HG03196 (cell line): ENCODE measurements around the gene TMEM245.
"Not testable (repeated sequence)": the region's sequence is repeated elsewhere in the genome, so short reads cannot be mapped to it uniquely, and the experiment has no call there.

Source experiments
- ATAC-seq: cut with Tn5 transposase; IDR thresholded peaks from one replicate; pipeline ENCODE4 v1.9.1; 2021; ENCODE audit not compliant: unreplicated experiment

The TMEM245 gene

DNA sequence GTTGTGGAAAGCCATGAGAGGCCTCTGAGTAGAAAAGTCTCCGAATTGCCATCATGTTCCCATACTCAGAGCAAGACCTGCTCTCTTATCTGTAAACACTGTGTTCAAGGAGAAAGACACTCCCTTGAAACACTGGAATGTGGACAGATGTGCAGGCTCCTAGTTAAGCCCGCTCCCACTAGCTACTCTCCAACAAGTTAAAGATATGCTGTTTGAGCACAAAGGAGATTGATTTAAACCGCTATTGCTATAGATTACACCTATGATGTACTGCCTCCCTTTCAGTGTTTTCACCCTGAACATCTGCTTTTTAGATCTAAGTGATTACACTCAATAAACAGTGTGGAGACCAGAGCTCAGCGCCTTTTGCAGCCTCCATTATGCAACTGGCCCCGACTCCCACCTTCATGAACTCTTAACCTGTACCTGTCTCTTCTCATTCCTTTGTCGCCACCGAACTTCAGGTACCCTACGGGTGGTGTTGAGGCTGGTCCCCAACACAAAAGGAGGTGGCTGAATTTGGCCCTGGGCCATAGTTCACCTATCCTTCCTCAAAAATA, 47.5 kb downstream of the TMEM245 start:
- no peak for ATAC-seq

DNA sequence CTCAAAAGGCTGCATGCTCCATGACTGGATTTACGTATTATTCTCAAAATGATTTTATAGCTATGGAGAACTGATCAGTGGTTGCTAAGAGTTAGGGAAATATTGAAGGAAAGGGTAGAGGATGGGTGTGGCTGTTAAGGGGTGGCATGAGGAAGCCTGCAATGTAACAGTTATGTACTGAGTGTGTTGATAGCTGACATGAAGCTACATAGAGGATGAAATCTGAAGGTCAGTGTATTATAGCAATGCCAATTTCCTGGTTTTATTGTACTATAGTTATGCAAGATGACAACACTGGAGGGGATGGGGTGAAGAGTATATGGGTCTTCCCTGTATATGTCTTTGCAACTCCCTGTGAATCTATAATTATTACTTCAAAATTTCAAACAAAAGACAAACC, 51.0 kb downstream of the TMEM245 start:
- no peak for ATAC-seq

DNA sequence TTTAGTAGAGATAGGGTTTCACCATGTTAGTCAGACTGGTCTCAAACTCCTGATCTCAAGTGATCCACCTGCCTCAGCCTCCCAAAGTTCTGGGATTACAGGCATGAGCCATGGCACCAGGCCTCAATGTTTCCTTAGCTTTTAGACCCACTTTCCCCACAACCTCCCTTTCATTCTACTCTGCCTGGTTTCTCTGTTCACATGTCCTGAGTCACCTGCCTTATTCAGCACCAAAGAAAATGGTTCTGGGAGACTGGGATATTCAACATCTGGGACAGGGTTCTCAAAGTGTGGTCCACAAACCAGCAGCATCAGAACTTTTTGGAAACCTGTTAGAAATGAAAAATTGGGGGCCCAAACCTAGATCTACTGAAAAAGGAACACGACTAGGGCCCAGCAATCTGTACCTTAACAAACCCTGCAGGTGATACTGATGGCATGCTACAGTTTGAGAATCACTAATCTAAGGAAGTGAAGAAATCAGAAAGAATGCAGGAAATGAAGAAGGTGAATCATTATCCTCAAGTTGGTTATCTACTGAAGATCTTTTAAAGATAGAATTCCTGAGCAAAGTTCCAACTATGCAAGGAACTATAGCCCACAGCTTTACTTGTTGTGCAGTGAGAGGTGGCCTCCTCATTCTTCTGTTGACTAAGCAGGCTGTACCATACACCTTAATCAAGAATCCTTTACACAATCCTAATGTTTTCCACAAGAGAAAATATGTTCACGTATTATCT, 54.6 kb downstream of the TMEM245 start:
- no peak for ATAC-seq

DNA sequence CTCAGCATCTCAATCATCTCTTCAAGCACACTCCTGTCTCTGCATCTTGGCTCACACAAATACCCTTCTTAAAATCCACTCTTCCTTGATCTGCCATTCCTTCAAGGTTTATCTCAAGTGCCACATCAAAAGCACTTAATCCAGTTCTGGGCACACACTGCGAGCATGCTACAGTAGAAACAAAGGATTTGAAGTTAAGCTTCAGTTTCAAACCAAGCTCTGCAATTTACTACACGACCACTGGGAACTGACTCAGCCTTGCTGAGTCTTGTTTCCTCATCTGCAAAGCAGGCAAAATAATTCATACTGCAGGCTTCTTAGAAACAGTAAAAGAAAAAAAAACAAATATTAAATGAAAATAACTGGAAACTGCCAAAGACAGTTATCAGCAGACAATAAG, 56.0 kb downstream of the TMEM245 start:
- no peak for ATAC-seq

DNA sequence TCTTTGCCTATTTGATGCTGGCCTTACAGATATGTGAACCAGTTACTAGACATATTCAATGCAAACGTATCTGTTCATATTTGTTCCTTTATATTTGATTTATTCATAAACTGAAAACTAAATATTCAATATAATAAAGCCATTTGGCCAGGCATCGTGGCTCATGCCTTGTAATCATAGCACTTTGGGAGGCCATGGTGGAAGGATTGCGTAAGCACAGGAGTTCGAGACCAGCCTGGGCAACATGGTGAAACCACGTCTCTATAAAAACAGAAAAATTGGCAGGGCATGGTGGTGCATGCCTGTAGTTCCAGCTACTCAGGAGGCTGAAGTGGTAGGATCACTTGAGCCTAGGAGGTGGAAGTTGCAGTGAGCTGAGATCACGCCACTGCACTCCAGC, 57.2 kb downstream of the TMEM245 start:
- no peak for ATAC-seq

DNA sequence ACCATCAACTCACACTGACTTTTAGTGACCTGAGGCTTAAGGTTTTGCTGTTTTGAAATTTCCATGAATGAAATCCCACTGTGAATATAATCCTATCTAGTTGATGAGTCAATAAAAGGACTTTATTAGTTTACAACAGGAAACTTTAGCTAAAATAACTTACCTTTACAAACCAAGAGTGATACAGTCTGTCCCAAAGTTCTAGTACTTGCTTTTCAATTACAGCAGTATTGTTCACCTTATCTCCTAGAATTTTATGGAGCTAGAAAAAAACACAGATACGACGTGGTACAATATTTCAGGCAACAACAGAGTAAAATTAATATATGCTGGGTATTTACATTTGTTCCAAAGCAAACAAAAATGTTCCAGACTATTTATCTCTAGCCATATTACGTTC, 59.6 kb downstream of the TMEM245 start:
- no peak for ATAC-seq

DNA sequence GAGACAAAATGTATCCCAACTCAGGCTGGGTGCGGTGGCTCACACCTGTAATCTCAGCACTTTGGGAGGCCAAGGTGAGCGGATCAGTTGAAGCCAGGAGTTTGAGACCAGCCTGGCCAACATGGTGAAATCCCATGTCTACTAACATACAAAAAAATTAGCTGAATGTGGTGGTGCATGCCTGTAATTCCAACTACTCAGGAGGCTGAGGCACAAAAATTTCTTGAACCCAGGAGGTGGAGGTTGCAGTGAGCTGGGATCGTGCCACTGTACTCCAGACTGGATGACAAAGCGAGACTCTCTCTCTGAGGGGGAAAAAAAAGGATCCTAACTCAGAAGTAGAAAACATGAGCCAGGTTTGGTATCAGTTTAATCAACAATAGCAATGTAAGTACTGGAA, 66.6 kb downstream of the TMEM245 start:
- ATAC-seq = not testable (repeated sequence)

DNA sequence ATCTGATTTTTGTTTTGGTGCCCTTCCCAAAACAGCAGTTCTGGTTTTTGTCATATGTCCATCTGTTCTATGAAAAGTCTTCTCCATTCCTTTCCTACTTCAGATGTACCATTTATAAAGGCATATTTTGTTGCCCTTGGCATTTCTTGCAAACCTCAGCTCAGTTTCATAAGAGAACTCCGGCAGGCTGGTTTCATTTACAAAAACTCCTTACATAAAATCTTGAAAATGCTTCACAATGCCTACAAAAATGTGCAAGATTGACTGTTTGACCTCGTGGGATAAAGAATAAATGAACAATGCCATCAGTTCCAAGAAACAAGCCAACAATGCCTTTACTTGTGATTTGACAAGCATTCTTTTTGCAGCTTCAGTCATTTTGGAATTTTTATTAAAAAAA, 67.3 kb downstream of the TMEM245 start:
- ATAC-seq = no peak

DNA sequence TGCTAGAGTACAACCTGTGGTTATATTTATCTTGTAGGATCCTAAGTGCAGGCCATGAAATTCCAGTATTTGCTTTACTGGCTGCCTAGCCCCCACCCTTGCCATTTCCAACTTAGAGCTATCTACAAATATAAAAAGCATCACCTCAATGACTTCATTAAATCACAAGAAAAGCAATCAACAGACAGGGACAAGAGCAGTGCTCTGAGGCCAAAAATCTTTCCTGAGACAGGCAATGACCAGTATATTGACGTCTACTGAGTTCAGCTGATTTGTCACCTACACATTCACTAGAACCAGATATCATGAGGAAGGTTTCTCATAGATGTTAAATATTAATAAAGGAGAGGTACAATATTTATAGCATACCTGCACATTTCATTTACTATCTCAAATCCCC, 68.0 kb downstream of the TMEM245 start:
- no peak for ATAC-seq

DNA sequence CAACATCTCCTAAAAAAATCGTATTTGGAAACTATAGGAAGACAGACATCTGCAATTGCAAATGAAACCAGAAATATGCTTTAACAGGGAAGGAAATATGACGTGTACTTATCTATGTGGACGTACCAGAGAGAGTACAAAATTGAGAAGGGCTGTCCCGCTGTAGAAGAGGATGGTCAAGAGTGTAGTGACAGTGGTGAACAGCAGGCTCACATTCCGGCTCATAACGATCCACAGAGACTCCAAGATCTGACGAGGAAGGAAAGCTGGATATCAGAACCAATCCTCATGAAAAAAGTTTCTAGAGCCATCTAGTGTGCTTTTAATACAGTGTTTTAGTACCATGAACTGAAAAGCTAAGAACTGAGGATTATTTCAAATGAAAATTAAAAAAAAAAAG, 69.3 kb downstream of the TMEM245 start:
- no peak for ATAC-seq

DNA sequence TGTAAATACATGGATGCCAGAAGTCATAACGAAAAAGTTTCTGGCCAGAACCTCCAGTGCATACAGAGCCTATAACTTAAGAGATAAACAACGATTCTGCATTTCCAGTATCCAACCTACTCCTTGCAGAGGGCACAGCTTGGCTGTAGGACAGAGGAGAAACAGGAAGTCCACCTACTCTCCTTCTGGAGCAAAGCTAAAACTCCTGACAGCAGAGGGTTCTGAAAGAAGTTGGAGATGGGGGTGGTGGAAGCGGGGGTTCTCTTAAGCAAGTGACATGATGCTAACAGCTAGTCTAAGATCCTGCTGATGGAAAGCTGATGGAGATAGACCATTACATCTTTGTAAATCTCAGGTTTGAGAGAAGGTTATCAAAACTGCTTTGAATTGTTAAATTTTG, 70.9 kb downstream of the TMEM245 start:
- ATAC-seq = no peak

DNA sequence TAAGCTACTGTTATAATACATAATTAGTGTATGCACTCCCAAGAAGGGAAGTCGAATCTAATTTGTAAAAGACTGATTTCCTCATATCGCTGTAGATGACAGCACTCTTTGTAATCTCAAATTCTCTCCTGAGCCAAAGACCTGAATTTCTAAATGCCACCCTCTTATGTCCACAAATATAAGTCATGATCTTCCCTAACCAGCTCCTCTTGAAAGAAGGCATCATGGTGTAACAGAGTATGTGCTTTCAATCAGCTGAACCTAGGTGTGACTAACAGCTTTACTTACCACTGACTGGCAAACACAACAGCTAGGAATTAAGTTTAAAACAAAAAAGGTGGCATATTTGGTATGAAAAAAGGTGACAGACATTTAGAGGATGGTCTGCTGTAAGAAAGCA, 72.5 kb downstream of the TMEM245 start:
- ATAC-seq = no peak

DNA sequence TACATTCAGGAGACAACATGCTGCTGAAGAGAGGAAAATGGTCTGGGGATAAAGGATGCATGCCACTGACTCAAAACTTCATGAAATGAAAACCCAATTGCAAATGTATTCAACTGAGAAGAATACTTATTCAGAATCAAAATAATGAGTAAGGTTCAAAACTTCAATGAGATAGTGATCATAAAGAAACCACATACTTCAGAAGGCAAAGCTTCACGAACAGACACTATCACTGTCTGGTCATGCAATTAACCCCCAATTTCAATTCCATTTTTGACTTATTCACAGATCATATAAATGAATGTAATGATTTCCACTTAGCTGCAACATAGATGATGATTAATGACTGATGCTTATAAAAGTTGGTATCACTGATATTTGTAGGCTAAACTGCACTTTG, 73.4 kb downstream of the TMEM245 start:
- ATAC-seq = no peak

DNA sequence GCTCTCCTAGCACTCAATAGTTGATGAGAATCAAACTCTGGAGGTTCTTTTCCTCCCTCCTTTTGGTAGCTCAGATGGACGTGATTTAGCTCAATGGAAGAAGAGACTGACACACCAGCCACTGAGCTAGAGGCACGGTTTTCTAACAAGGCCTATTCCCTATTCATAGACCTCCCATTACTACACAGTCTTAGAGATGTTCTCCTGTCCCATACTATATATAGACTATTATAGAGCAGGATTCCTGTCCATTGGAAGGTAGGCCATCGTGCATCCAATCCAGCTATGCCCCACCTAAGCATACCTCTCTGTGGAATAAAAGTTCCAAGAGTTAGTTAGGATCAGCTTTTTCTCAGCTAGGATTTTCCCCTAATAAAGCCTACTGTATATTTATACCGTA, 76.2 kb downstream of the TMEM245 start:
- ATAC-seq = no peak

DNA sequence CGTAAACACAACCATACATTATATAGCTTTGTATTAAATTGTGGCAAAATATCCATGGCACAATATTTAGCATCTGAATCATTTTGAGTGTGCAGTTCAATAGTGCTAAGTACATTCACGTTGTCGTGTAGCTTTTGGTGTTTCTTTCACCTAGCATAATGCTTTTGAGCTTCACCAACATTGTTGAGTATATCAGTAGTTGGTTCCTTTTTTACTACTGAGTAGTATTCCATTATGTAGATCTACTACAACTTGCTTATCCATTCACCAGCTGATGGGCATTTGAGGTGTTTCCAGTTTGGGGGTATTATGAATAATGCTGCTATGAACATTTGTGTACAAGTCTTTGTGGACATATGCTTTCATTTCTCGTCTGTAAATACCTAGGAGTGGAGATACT, 79.2 kb downstream of the TMEM245 start:
- no peak for ATAC-seq

DNA sequence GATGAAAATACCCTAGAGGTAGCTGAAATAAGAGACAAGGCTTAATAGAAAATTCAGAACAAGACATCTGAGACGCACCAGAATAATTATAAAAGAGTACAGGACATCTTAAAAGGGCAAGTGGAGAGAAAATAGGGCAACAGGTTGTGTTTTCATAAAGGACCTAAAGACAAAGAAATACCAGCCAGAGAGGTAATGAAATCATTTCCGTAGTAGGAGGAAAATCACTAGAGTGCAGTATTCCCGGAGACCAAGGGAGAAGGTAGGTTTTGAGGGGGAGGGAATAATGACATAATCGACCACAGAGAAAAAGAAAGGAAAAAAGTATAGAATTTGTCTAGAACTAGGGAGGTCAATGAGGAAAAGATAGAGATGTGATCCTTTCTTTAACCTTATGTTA, 80.2 kb downstream of the TMEM245 start:
- ATAC-seq = no peak

DNA sequence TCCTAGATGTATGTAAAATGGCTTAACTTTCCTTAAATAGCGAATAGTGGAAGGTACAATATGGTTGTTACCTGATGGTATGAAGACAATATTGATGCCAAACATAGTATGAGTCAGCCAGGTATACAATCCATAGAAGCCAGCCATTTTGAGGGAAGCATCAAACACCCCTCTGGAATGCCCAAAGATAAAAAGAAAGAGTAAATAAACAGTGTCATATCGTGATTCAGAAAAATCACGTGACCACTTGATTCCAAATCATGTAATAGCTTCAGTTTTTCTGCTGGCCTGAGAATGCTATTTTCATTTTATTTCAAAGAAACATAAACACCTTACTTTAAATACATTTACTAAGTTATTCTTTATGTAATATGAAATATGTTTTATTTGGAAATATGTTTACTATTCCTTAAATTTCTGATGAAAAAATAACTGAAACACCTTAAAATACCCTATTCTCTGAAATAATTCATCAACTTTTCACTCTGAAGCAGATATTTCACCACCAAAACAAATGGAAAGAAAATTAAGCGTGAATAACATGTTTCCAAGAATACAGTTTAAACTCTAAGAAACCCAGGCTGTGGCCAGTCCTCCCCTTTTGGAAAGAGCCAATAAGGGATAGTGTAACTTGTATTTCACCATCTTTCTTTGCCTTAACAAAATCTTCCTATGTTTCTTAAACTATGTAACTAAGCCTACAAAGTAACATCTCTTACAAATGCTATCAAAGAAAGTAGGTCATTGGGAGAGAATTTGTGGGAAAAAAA, 81.6 kb downstream of the TMEM245 start:
- no peak for ATAC-seq

DNA sequence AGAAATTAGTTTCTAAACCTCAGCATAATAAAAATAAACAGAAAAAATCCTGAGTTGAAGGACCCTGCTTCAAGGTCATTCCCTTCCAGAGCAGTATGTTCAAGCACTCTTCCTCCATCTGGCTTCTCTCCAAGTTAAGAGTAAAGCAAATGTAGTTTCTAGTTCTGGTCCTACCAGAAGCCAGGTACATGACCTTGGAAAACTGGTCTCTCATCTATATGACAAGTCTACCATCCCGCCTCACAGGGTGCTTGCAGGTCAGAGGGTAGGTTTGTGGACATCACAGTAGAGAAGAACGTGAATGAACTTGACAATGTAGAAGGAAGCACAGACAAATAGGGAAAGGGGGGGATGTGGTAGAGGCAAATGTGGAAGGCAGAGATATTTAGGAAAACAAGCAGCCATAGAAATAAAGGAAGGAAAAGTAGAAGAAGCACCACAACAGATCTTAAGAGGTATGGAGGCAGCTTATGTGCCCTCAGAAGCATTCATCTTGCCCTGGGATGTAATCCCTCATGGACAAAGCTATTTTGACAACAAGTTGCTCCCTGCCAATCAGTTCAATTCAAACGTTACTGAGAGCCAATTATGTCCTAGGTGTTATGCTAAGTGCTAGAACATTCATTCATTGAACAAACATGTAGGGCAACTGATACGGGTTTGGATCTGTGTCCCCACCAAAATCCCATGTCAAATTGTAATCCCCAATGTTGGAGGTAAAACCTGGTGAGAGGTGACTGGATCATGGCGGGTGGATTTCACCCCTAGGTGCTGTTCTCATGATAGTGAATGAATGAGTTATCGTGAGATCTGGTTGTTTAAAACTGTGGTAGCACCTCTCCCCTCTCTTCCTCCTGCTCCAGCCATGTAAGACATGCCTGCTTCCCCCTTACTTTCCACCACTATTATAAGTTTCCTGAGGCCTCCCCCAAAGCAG, 82.7 kb downstream of the TMEM245 start:
- no peak for ATAC-seq

DNA sequence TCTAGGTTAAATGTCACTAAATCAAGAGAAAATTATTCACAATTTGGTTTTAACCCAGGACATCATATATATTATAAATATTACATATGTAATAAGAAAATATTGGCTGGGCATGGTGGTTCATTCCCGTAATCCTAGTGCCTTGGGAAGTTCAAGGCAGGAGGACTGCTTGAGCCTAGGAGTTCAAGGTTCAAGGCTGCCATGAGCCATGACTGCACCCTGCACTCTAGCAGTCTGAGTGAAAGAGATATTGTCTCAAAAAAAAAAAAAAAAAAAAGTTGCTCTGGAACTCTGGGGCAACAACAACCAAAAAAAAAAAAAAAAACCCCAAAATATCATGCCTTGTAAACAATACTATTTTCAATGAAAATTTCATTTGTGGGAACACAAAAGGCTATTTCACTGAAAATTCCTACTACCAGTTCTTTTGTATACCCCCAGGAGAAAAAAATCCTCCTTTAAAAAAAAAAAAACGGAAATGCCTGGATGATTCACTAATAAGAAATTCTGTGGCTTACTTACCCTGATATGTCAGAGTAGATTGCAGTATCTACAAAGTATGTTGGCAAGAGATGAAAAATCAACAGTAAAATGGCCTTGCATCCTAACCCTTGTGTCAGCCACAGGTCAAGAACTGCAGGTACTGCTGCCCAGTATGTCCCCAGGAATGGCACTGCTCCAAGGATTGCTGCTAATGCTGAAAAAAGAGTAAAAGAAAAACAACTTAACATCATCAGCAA, 83.9 kb downstream of the TMEM245 start:
- ATAC-seq = no peak

DNA sequence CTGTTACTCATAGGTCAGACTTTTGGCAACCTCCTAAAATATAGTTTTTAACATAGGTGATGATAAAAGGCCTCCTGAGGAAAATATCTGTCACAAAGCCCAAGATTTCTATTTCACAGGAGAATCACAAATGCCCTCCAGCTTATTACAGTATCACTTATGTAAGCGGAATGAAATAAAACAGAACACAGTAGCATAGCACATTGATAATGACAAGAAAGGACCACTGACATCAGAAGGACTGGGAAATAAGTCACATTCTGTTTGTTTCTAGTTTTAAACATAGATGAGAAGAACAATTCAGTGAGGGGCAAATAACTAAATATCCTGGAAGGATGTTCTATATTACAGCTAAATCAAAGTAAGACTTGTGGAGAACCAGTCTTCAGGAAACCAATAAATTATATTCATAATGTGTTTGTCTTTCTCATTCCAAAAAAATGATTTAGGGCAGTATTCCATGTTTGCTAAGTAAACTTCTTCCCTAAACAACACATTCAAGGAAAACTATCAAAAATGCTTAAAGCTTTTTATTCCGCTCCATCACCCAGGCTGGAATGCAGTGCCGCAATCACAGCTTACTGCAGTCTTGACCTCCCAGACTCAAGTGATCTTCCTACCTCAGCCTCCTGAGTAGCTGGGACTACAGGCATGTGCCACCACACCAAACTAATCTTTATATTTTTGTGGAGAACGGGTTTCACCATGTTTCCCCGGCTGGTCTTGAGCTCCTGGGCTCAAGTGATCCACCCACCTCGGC, 85.6 kb downstream of the TMEM245 start:
- ATAC-seq = no peak
